ENCODE results near the gene OR4D1. TPM values are rescaled to one million over a fixed set of nuclear protein-coding genes. Genes with fewer than 3 reads are reported as not detected.

OR4D1 gene
- total RNA-seq, 1 donor from 2014 or later: not detected

- no peak overlapping the region for H3K4me2 ChIP-seq (ENCODE audit: low read length)
Measured at GRCh38 chr17:58174871-58175270, 26.7 kb downstream of the OR4D1 start.

DNA sequence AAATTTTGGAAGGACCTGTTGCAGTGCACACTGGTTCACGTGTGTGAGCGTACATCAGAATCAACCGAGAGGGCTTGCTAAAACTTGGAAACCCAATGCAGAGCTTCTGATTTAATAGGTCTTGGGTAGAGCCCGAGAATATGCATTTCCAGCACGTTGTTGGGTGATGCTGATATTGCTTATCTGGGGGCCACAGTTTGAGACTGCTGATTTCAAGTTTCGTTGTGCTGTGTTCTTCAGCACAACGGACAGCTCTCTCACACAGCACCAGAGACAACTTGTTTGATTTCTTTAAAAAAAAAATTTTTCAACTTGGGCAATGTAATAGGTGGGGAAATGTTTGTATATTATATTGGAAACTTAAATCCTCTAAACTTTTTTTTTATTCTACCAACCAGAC is 28.0 kb downstream of the OR4D1 start:
- no peak overlapping the region for H3K4me3 ChIP-seq (ENCODE audit: insufficient read depth, low read depth, low read length)
- DNase-seq (ENCODE audit: low read depth) (no peak), FAIRE-seq (no peak)
- H3K4me1 ChIP-seq (ENCODE audit: insufficient read depth, low read length): no peaks in the 10 kb centered on the region
- TF ChIP-seq CTCF (IDR thresholded peaks at IDR 0.05; ENCODE audit: insufficient read depth, low read depth, low read length) (no peak), EZH2 (IDR thresholded peaks at IDR 0.05; ENCODE audit: insufficient read depth, low read length) (no peak)
- no peaks in the 10 kb centered on the region for H3K36me3 ChIP-seq (ENCODE audit: insufficient read depth, low read length)
- Mint-ChIP-seq H3K9me3 (ENCODE audit: unreplicated experiment) (no peaks in the 10 kb centered on the region), H3K27me3 (ENCODE audit: low read depth, unreplicated experiment) (peaks cover 57% of the 10 kb centered on the region), H3K27ac (ENCODE audit: unreplicated experiment) (no peak overlapping the region), H3K4me3 (ENCODE audit: unreplicated experiment) (no peak overlapping the region), H3K36me3 (ENCODE audit: low read depth, unreplicated experiment) (no peaks in the 10 kb centered on the region), H3K4me1 (ENCODE audit: low read depth, unreplicated experiment) (no peaks in the 10 kb centered on the region)
- peaks cover 4% of the 10 kb centered on the region for H3K27me3 ChIP-seq (ENCODE audit: insufficient read depth, low read length)
- H3K4me2 ChIP-seq (ENCODE audit: low read length): no peak overlapping the region
- H3K27ac ChIP-seq (ENCODE audit: low read depth, low read length): no peak overlapping the region
- no peak overlapping the region for H3K9ac ChIP-seq (ENCODE audit: low read length)
- H3K9me3 ChIP-seq (ENCODE audit: insufficient read depth, low read depth, low read length): no peaks in the 10 kb centered on the region
- no peaks in the 10 kb centered on the region for H3K79me2 ChIP-seq (ENCODE audit: insufficient read depth, low read length)
- no peak overlapping the region for H2AFZ ChIP-seq (ENCODE audit: low read depth, low read length)
- no peaks in the 10 kb centered on the region for H4K20me1 ChIP-seq (ENCODE audit: insufficient read depth, low read length)

More at GRCh38 chr17:58174871-58175270, 26.7 kb downstream of the OR4D1 start:
- H3K4me1 Mint-ChIP-seq (ENCODE audit: low read depth, unreplicated experiment): no peaks in the 10 kb centered on the region
- no peaks in the 10 kb centered on the region for H3K9me3 ChIP-seq (ENCODE audit: insufficient read depth, low read depth, low read length)
- H3K27me3 ChIP-seq (ENCODE audit: insufficient read depth, low read length): peaks cover 4% of the 10 kb centered on the region
- TF ChIP-seq CTCF (IDR thresholded peaks at IDR 0.05; ENCODE audit: insufficient read depth, low read depth, low read length): no peak
- no peak for TF ChIP-seq EZH2 (IDR thresholded peaks at IDR 0.05; ENCODE audit: insufficient read depth, low read length)
- no peaks in the 10 kb centered on the region for H3K4me1 ChIP-seq (ENCODE audit: insufficient read depth, low read length)
- no peak overlapping the region for H3K27ac ChIP-seq (ENCODE audit: low read depth, low read length)
- H3K27me3 Mint-ChIP-seq (ENCODE audit: low read depth, unreplicated experiment): peaks cover 59% of the 10 kb centered on the region
- no peak overlapping the region for H3K4me3 Mint-ChIP-seq (ENCODE audit: unreplicated experiment)
- no peak overlapping the region for H3K27ac Mint-ChIP-seq (ENCODE audit: unreplicated experiment)
- no peaks in the 10 kb centered on the region for H3K79me2 ChIP-seq (ENCODE audit: insufficient read depth, low read length)
- no peak overlapping the region for H3K9ac ChIP-seq (ENCODE audit: low read length)
- H3K36me3 ChIP-seq (ENCODE audit: insufficient read depth, low read length): no peaks in the 10 kb centered on the region
- no peak for DNase-seq (ENCODE audit: low read depth)
- no peak overlapping the region for H3K4me3 ChIP-seq (ENCODE audit: insufficient read depth, low read depth, low read length)
- no peaks in the 10 kb centered on the region for H4K20me1 ChIP-seq (ENCODE audit: insufficient read depth, low read length)
- H3K9me3 Mint-ChIP-seq (ENCODE audit: unreplicated experiment): peaks cover 4% of the 10 kb centered on the region
- no peak for FAIRE-seq
- H2AFZ ChIP-seq (ENCODE audit: low read depth, low read length): no peak overlapping the region
- no peaks in the 10 kb centered on the region for H3K36me3 Mint-ChIP-seq (ENCODE audit: low read depth, unreplicated experiment)

DNA sequence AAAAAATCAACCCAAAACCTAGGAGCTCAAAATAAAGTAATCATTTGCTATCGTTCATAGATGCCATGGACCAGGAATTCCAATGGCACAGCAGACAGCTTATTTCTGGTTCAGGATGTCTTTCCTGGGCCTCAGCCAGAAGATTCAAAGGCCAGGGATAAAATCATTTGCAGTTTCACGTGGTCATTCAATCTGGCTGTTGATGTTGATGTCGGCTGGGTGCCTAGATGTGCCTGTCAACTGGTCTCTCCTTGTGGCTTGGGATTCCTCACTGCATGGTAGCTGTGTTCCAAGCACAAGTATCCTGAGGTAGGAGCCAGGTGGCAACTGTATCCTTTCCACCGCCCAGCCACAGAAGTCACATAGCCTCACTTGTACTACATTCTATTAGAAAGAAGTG is 33.6 kb downstream of the OR4D1 start:
- no peak for DNase-seq (ENCODE audit: low read depth)
- no peak overlapping the region for H3K9ac ChIP-seq (ENCODE audit: low read length)
- no peak overlapping the region for H3K4me3 Mint-ChIP-seq (ENCODE audit: unreplicated experiment)

More for the DNA sequence above, 33.6 kb downstream of the OR4D1 start:
- Histone ChIP-seq H3K27ac (ENCODE audit: low read depth, low read length) (no peak overlapping the region), H3K36me3 (ENCODE audit: insufficient read depth, low read length) (no peaks in the 10 kb centered on the region), H4K20me1 (ENCODE audit: insufficient read depth, low read length) (no peaks in the 10 kb centered on the region), H3K79me2 (ENCODE audit: insufficient read depth, low read length) (no peaks in the 10 kb centered on the region), H3K4me2 (ENCODE audit: low read length) (no peak overlapping the region), H3K4me3 (ENCODE audit: insufficient read depth, low read depth, low read length) (no peak overlapping the region), H3K27me3 (ENCODE audit: insufficient read depth, low read length) (no peaks in the 10 kb centered on the region), H3K4me1 (ENCODE audit: insufficient read depth, low read length) (peaks cover 7% of the 10 kb centered on the region), H3K9me3 (ENCODE audit: insufficient read depth, low read depth, low read length) (no peaks in the 10 kb centered on the region), H2AFZ (ENCODE audit: low read depth, low read length) (no peak overlapping the region)
- Mint-ChIP-seq H3K9me3 (ENCODE audit: unreplicated experiment) (no peaks in the 10 kb centered on the region), H3K36me3 (ENCODE audit: low read depth, unreplicated experiment) (no peaks in the 10 kb centered on the region), H3K27me3 (ENCODE audit: low read depth, unreplicated experiment) (peaks cover 38% of the 10 kb centered on the region), H3K27ac (ENCODE audit: unreplicated experiment) (no peak overlapping the region), H3K4me1 (ENCODE audit: low read depth, unreplicated experiment) (no peaks in the 10 kb centered on the region)
- TF ChIP-seq EZH2 (IDR thresholded peaks at IDR 0.05; ENCODE audit: insufficient read depth, low read length): no peak
- no peak for TF ChIP-seq CTCF (IDR thresholded peaks at IDR 0.05; ENCODE audit: insufficient read depth, low read depth, low read length)
- no peak for FAIRE-seq
